Natural killer cell (primary cell): ENCODE results near the gene IGFBP3. TPM values are rescaled to one million over a fixed set of nuclear protein-coding genes. Genes with fewer than 3 reads are reported as not detected.

Source experiments
- ATAC-seq, 3 donors: fragments of 150-1000 bp in 2 of 3; fragments of 200-7000 bp in 1 of 3; cut with Tn5 transposase; 1 replicate in 1 of 3; 2 replicates in 2 of 3; pipeline ENCODE4 v1.10.0; 2021; ENCODE audit warnings: mild to moderate bottlenecking in 2 of 3, moderate library complexity in 2 of 3
- DNase-seq, 2 donors: peaks; one replicate each; pipeline versions ENCODE4 v3.0.0 to v3.0.0-alpha.2; 2013 to 2021; ENCODE audit warnings: mixed read lengths in 1 of 2
- H3K27ac ChIP-seq: one replicate; pipeline ENCODE4 v1.5.1; 2013; ENCODE audit warnings: mild to moderate bottlenecking, low read length
- H3K27me3 ChIP-seq: one replicate; pipeline ENCODE4 v1.6.1; 2013; ENCODE audit warnings: low read length; ENCODE audit not compliant: control insufficient read depth, insufficient read depth
- H3K36me3 ChIP-seq: one replicate; pipeline ENCODE4 v1.6.1; 2013; ENCODE audit warnings: low read length; ENCODE audit not compliant: control insufficient read depth, insufficient read depth
- H3K4me1 ChIP-seq: one replicate; pipeline ENCODE4 v1.6.1; 2013; ENCODE audit warnings: low read length; ENCODE audit not compliant: control insufficient read depth, insufficient read depth
- H3K4me3 ChIP-seq: one replicate; pipeline ENCODE4 v1.5.1; 2013; ENCODE audit warnings: low read length
- H3K9me3 ChIP-seq: one replicate; pipeline ENCODE4 v1.6.1; 2013; ENCODE audit warnings: low read length; ENCODE audit not compliant: control insufficient read depth, insufficient read depth
- H3K27ac Mint-ChIP-seq, 2 donors: one replicate each; pipeline ENCODE4 v1.8.0; 2022; ENCODE audit warnings: mild to moderate bottlenecking in 2 of 2, mixed read lengths in 2 of 2, moderate library complexity in 1 of 2
- H3K27me3 Mint-ChIP-seq, 2 donors: one replicate each; pipeline ENCODE4 v1.8.0; 2022; ENCODE audit warnings: low read depth in 2 of 2, mixed read lengths in 2 of 2
- H3K36me3 Mint-ChIP-seq: one replicate; pipeline ENCODE4 v1.8.0; 2022; ENCODE audit warnings: mixed read lengths
- H3K4me1 Mint-ChIP-seq, 2 donors: one replicate each; pipeline ENCODE4 v1.8.0; 2022; ENCODE audit warnings: mixed read lengths in 2 of 2
- H3K4me3 Mint-ChIP-seq: one replicate; pipeline ENCODE4 v1.8.0; 2022; ENCODE audit warnings: mild to moderate bottlenecking, moderate library complexity, mixed read lengths
- H3K9me3 Mint-ChIP-seq, 2 donors: one replicate each; pipeline ENCODE4 v1.8.0; 2022; ENCODE audit warnings: mixed read lengths in 2 of 2
- CTCF ChIP-seq: fragments of 200-600 bp; IDR thresholded peaks from one replicate; pipeline ENCODE4 v1.8.0; 2022; ENCODE audit warnings: antibody characterized with exemption
- WGBS: methylation state at CpG from one replicate; pipeline ENCODE4 v1.1.7; 2013; ENCODE audit warnings: missing lambda C conversion rate; ENCODE audit not compliant: insufficient coverage; 5-methylcytosine and 5-hydroxymethylcytosine counted together
- intact Hi-C: fragments of 100-400 bp; cut with micrococcal nuclease; formaldehyde crosslinking; loops from one replicate; pipeline ENCODE4 v1.14.2; 2022
- total RNA-seq, 4 donors: library from RNA; stranded (reverse); fragments of 120-200 nt in 1 of 4; gene quantifications; one replicate each; pipeline versions ENCODE4 v1.2.3 to v1.2.4, GENCODE V29; 2013 to 2022

IGFBP3 gene
- total RNA-seq, 3 donors from 2014 or later (not counting 1 experiment from before 2014, with no cell fraction given) = 0.39 to 10.2 (median 1.2) TPM

- no peaks in the 10 kb centered on the region for H3K4me1 Mint-ChIP-seq
- no peaks in the 10 kb centered on the region for H3K9me3 Mint-ChIP-seq
- intact Hi-C loops = no loop called here
- H3K36me3 Mint-ChIP-seq = no peaks in the 10 kb centered on the region
- no peak overlapping the region for H3K27ac ChIP-seq
- no peak overlapping the region for H3K27ac Mint-ChIP-seq
- no peaks in the 10 kb centered on the region for H3K9me3 ChIP-seq
- peaks cover 13% of the 10 kb centered on the region for H3K27me3 ChIP-seq
- no peak overlapping the region for H3K4me3 Mint-ChIP-seq
- no peak for TF ChIP-seq CTCF
- no peaks in the 10 kb centered on the region for H3K4me1 ChIP-seq
- ATAC-seq = no peak
- peaks cover 32 to 47% of the 10 kb centered on the region in 2 donors for H3K27me3 Mint-ChIP-seq
- DNase-seq = no peak
- no peak overlapping the region for H3K4me3 ChIP-seq
- no peaks in the 10 kb centered on the region for H3K36me3 ChIP-seq
- 89% methylated on average over 5 of the region's 5 CpGs for WGBS
These were observed 34.0 kb downstream of the IGFBP3 start for GRCh38 chr7:45886931-45887667.

GRCh38 chr7:45885264-45885882, 35.7 kb downstream of the IGFBP3 start:
- no peak for TF ChIP-seq CTCF
- intact Hi-C loops = no loop called here
- H3K4me3 Mint-ChIP-seq = no peak overlapping the region
- no peaks in the 10 kb centered on the region for H3K36me3 Mint-ChIP-seq
- DNase-seq = no peak
- no peak for ATAC-seq
- H3K4me3 ChIP-seq = no peak overlapping the region
- no peak overlapping the region for H3K27ac ChIP-seq
- H3K4me1 ChIP-seq = no peaks in the 10 kb centered on the region
- H3K4me1 Mint-ChIP-seq = no peaks in the 10 kb centered on the region
- peaks cover 28 to 32% of the 10 kb centered on the region in 2 donors for H3K27me3 Mint-ChIP-seq
- peaks cover 13% of the 10 kb centered on the region for H3K27me3 ChIP-seq
- no peaks in the 10 kb centered on the region for H3K9me3 Mint-ChIP-seq
- H3K9me3 ChIP-seq = no peaks in the 10 kb centered on the region
- WGBS = 85% methylated on average over 7 of the region's 7 CpGs
- no peaks in the 10 kb centered on the region for H3K36me3 ChIP-seq
- no peak overlapping the region for H3K27ac Mint-ChIP-seq

- Histone ChIP-seq H3K4me3 (no peak overlapping the region), H3K27me3 (peaks cover 11% of the 10 kb centered on the region), H3K27ac (no peak overlapping the region), H3K36me3 (no peaks in the 10 kb centered on the region), H3K4me1 (no peaks in the 10 kb centered on the region), H3K9me3 (no peaks in the 10 kb centered on the region)
- DNase-seq (no peak), ATAC-seq (no peak)
- H3K4me3 Mint-ChIP-seq = no peak overlapping the region
- no peak for TF ChIP-seq CTCF
- no peak overlapping the region for H3K27ac Mint-ChIP-seq
- no peaks in the 10 kb centered on the region for H3K9me3 Mint-ChIP-seq
- H3K27me3 Mint-ChIP-seq = peaks cover 20% of the 10 kb centered on the region in 2 donors
- H3K4me1 Mint-ChIP-seq = no peaks in the 10 kb centered on the region
- 88% methylated on average over 4 of the region's 4 CpGs for WGBS
- no peaks in the 10 kb centered on the region for H3K36me3 Mint-ChIP-seq
- intact Hi-C loops = no loop called here
These were observed 36.9 kb downstream of the IGFBP3 start for GRCh38 chr7:45884136-45884535.
